A673 (cell line): ENCODE data around the gene RPL26.

Experiments
- EZH2 ChIP-seq: fragments of 200-600 bp; sonication (generic); IDR thresholded peaks from 2 replicates; pipeline ENCODE4 v1.6.1; 2017; ENCODE audit warnings: borderline replicate concordance, low read depth, mild to moderate bottlenecking, mixed read lengths, antibody characterized with exemption, low read length; ENCODE audit not compliant: poor library complexity, severe bottlenecking
- TF ChIP-seq, protein P1 (sequence below): fragments of 300-800, 200-600 bp; sonication (generic); conservative IDR thresholded peaks from 2 replicates; pipeline ENCODE4 v1.5.1; 2017; ENCODE audit warnings: low read depth, mild to moderate bottlenecking, antibody characterized with exemption, low read length, moderate library complexity, mixed read lengths

DNA sequence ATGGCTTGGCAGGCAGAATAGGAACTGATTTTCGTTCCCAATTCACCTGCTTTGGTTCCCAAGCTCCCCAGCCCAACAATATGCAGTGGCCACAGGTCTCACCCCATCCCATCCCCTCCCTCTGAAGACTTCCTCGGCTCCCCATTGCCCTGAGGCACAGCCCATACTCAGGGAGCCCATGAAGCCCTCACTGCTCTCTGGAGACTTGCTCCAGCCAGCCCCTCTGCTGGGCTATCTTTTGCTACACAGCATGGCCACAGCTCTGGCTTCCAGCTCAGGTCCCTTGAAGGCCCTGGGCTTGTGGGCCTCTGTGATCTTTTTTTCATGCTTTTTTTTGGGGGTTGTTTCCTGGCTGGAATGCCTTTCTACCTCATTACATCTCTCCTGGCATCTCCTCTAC lies 23.2 kb upstream of the RPL26 start:
- TF ChIP-seq, protein P1, sequence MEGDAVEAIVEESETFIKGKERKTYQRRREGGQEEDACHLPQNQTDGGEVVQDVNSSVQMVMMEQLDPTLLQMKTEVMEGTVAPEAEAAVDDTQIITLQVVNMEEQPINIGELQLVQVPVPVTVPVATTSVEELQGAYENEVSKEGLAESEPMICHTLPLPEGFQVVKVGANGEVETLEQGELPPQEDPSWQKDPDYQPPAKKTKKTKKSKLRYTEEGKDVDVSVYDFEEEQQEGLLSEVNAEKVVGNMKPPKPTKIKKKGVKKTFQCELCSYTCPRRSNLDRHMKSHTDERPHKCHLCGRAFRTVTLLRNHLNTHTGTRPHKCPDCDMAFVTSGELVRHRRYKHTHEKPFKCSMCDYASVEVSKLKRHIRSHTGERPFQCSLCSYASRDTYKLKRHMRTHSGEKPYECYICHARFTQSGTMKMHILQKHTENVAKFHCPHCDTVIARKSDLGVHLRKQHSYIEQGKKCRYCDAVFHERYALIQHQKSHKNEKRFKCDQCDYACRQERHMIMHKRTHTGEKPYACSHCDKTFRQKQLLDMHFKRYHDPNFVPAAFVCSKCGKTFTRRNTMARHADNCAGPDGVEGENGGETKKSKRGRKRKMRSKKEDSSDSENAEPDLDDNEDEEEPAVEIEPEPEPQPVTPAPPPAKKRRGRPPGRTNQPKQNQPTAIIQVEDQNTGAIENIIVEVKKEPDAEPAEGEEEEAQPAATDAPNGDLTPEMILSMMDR = no peak
- TF ChIP-seq EZH2 = no peak
